ENCODE data around the gene IGF1R. TPM values are rescaled to one million over a fixed set of nuclear protein-coding genes. Genes with fewer than 3 reads are reported as not detected.

IGF1R gene
- total RNA-seq, 1 experiment from 2014 or later, result 3.8 TPM

DNA sequence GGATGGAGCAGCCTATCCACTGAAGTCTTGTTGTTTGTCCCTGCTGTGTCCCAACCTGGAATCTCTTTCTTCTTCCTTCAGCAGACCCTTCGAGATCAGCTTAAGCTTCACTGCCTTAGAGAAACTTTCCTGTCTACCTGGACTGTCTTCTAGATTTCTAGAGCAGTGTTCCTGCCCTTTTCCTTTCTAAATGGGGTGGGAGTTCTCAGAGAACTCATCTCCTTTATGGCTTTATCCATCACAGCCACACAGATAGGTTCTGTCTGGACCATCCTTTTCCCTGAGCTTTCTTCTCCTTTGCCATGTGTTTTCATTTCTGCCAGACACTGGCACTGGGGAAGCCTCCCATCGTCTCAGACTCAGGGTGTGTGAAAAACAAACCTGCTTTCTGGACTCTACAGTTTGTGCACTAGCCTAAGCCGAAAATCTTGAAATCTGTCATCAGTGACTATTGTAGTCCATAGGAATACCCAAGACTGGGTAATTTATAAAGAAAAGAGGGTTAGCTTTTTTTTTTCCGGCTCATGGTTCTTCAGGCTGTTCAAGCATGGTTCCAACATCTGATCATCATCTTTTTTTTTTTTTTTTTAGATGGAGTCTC is 181.8 kb downstream of the IGF1R start:
- no peak for TF ChIP-seq EZH2phosphoT487 (IDR thresholded peaks at IDR 0.05; ENCODE audit: borderline replicate concordance, low read length)
- no peak for TF ChIP-seq EZH2 (IDR thresholded peaks at IDR 0.05; ENCODE audit: low read length, unreplicated experiment)
- TF ChIP-seq, protein P1, sequence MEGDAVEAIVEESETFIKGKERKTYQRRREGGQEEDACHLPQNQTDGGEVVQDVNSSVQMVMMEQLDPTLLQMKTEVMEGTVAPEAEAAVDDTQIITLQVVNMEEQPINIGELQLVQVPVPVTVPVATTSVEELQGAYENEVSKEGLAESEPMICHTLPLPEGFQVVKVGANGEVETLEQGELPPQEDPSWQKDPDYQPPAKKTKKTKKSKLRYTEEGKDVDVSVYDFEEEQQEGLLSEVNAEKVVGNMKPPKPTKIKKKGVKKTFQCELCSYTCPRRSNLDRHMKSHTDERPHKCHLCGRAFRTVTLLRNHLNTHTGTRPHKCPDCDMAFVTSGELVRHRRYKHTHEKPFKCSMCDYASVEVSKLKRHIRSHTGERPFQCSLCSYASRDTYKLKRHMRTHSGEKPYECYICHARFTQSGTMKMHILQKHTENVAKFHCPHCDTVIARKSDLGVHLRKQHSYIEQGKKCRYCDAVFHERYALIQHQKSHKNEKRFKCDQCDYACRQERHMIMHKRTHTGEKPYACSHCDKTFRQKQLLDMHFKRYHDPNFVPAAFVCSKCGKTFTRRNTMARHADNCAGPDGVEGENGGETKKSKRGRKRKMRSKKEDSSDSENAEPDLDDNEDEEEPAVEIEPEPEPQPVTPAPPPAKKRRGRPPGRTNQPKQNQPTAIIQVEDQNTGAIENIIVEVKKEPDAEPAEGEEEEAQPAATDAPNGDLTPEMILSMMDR (conservative IDR thresholded peaks at IDR 0.05; ENCODE audit: low read depth, low read length), result no peak
- Histone ChIP-seq H3F3A (ENCODE audit: low read length, unreplicated experiment) (no peaks in the 10 kb centered on the region), H3K4me2 (ENCODE audit: low read length) (no peak overlapping the region), H2AFZ (ENCODE audit: low read length) (no peak overlapping the region), H3K36me3 (ENCODE audit: low read depth, low read length) (0 out of 2 replicates have a peak, but pooled peaks cover 14% of the 10 kb centered on the region), H3K9ac (ENCODE audit: low read length) (no peak overlapping the region), H3K79me2 (ENCODE audit: low read length) (no peaks in the 10 kb centered on the region), H3K4me1 (ENCODE audit: insufficient read depth, low read length) (no peaks in the 10 kb centered on the region), H3K9me2 (replicated peaks; ENCODE audit: low read length) (no peaks in the 10 kb centered on the region), H3K27ac (ENCODE audit: low read length) (no peak overlapping the region), H3K27me3 (ENCODE audit: low read length) (no peaks in the 10 kb centered on the region), H4K20me1 (ENCODE audit: low read length) (no peaks in the 10 kb centered on the region), H3K4me3 (ENCODE audit: low read length) (no peak overlapping the region), H3K9me3 (ENCODE audit: low read length) (peaks cover 20% of the 10 kb centered on the region)
- intact Hi-C loops (cut with micrococcal nuclease), result no loop called here
- DNase-seq (no peak), ATAC-seq (no peak)
- CTCF ChIA-PET, result no interaction called here
- BruUV-seq (replicated peaks), result no TSS peak
- POLR2A ChIA-PET (ENCODE audit: unreplicated experiment), result no interaction called here

DNA sequence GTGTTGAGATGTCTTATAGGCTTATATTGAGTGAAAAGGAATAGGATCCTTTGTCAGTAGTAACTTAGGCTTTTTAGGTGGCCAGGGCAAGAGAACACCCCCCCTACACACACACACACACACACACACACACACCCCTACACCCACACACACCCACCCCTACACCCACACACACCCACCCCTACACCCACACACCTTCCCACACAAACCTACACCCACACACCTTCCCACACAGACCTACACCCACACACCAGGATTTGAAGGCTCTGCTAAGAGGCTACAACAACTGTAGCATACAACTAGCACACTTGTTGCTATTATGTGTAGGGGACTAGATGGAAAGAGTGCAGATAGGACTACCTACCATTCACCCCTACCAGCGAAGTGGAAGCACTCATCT is 186.6 kb downstream of the IGF1R start:
- Histone ChIP-seq H3K36me3 (ENCODE audit: low read depth, low read length) (0 out of 2 replicates have a peak, but pooled peaks cover 10% of the 10 kb centered on the region), H3K4me2 (ENCODE audit: low read length) (no peak overlapping the region), H3K9me2 (replicated peaks; ENCODE audit: low read length) (no peaks in the 10 kb centered on the region), H2AFZ (ENCODE audit: low read length) (no peak overlapping the region), H3K79me2 (ENCODE audit: low read length) (no peaks in the 10 kb centered on the region), H3K9me3 (ENCODE audit: low read length) (peaks cover 16% of the 10 kb centered on the region), H3F3A (ENCODE audit: low read length, unreplicated experiment) (no peaks in the 10 kb centered on the region), H3K4me3 (ENCODE audit: low read length) (no peak overlapping the region), H3K27ac (ENCODE audit: low read length) (no peak overlapping the region), H4K20me1 (ENCODE audit: low read length) (no peaks in the 10 kb centered on the region), H3K9ac (ENCODE audit: low read length) (no peak overlapping the region), H3K27me3 (ENCODE audit: low read length) (no peaks in the 10 kb centered on the region), H3K4me1 (ENCODE audit: insufficient read depth, low read length) (no peaks in the 10 kb centered on the region)
- no TSS peak for BruUV-seq (replicated peaks)
- ATAC-seq, result no peak
- ChIA-PET POLR2A (ENCODE audit: unreplicated experiment) (no interaction called here), CTCF (no interaction called here)
- intact Hi-C loops (cut with micrococcal nuclease), result no loop called here
- TF ChIP-seq EZH2 (IDR thresholded peaks at IDR 0.05; ENCODE audit: low read length, unreplicated experiment) (no peak), EZH2phosphoT487 (IDR thresholded peaks at IDR 0.05; ENCODE audit: borderline replicate concordance, low read length) (no peak)
- TF ChIP-seq, protein P1 (conservative IDR thresholded peaks at IDR 0.05; ENCODE audit: low read depth, low read length), result no peak
- DNase-seq, result no peak

DNA sequence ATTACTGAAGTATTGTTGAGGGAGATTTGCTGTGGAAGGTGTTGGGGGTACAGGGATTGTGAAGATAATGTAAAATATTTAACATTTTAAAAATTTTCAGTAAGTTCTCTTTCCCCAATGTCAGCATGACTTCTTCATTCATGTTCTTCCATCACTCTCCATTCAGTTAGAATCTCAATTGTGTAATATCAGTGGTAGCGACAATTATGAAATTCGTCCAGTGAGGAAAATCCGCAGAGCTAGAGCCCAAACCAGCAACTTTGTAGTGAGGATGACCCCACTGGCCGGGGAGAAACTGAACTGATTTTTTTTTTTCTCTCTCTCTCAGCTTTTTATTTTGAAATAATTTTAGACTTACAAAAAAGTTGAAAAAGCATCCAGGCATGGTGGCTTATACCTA is 187.5 kb downstream of the IGF1R start:
- DNase-seq (no peak), ATAC-seq (no peak)
- intact Hi-C loops (cut with micrococcal nuclease), result no loop called here
- no peak overlapping the region for H3K27ac ChIP-seq (ENCODE audit: low read length)
- H2AFZ ChIP-seq (ENCODE audit: low read length), result no peak overlapping the region
- peaks cover 11% of the 10 kb centered on the region; the same call in 1 of the 2 replicates for H3K9me3 ChIP-seq (ENCODE audit: low read length)
- no peaks in the 10 kb centered on the region for H4K20me1 ChIP-seq (ENCODE audit: low read length)
- TF ChIP-seq EZH2 (IDR thresholded peaks at IDR 0.05; ENCODE audit: low read length, unreplicated experiment) (no peak), EZH2phosphoT487 (IDR thresholded peaks at IDR 0.05; ENCODE audit: borderline replicate concordance, low read length) (no peak)
- TF ChIP-seq, protein P1 (conservative IDR thresholded peaks at IDR 0.05; ENCODE audit: low read depth, low read length), result no peak
- H3K9ac ChIP-seq (ENCODE audit: low read length), result no peak overlapping the region
- no peaks in the 10 kb centered on the region for H3K79me2 ChIP-seq (ENCODE audit: low read length)
- H3K9me2 ChIP-seq (replicated peaks; ENCODE audit: low read length), result no peaks in the 10 kb centered on the region
- H3K4me3 ChIP-seq (ENCODE audit: low read length), result no peak overlapping the region
- H3F3A ChIP-seq (ENCODE audit: low read length, unreplicated experiment), result no peaks in the 10 kb centered on the region
- ChIA-PET CTCF (no interaction called here), POLR2A (ENCODE audit: unreplicated experiment) (no interaction called here)
- 0 out of 2 replicates have a peak, but pooled peaks cover 6% of the 10 kb centered on the region for H3K36me3 ChIP-seq (ENCODE audit: low read depth, low read length)
- H3K27me3 ChIP-seq (ENCODE audit: low read length), result no peaks in the 10 kb centered on the region
- no TSS peak for BruUV-seq (replicated peaks)
- no peaks in the 10 kb centered on the region for H3K4me1 ChIP-seq (ENCODE audit: insufficient read depth, low read length)
- no peak overlapping the region for H3K4me2 ChIP-seq (ENCODE audit: low read length)
